Astrocyte of the cerebellum (primary cell): Measurements from ENCODE around the gene HBS1L.

Experiments used
- DNase-seq: peaks from one replicate; pipeline ENCODE4 v3.0.0-alpha.2; 2011; ENCODE audit warnings: low read depth
- H3K4me3 ChIP-seq: 2 replicates; pipeline ENCODE4 v1.5.1; 2011; ENCODE audit warnings: mild to moderate bottlenecking, low read depth, low read length, moderate library complexity
- in situ Hi-C: cut with HindIII; loops from 2 replicates; pipeline ENCODE4 v1.10.0; 2017; ENCODE audit warnings: low sequenced_read_pairs
- TF ChIP-seq, protein P1 (sequence below): IDR thresholded peaks from 2 replicates; pipeline ENCODE4 v1.5.1; 2012; ENCODE audit warnings: low read length, low read depth, moderate library complexity, mild to moderate bottlenecking; ENCODE audit errors: missing control alignments

HBS1L gene

DNA sequence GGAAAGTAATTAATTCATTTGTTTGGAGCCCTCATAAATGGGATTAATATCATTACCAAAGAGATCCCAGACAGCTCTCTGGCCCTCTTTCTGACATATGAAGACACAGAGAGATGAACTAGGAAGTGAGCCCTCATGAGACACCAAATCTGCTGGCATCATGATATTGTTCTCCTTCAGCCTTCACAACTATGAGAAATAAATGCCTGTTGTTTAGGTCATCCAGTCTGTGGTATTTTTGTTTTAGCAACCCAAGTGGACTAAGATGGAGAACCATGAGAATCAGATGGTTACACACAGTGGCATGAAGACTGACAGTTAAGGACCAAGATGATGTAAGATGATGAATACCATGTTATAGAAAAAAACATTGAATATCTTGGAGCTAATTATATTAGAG, 16.9 kb upstream of the HBS1L start:
- in situ Hi-C loops, result no loop called here
- DNase-seq, result no peak
- H3K4me3 ChIP-seq, result no peak overlapping the region
- TF ChIP-seq, protein P1, sequence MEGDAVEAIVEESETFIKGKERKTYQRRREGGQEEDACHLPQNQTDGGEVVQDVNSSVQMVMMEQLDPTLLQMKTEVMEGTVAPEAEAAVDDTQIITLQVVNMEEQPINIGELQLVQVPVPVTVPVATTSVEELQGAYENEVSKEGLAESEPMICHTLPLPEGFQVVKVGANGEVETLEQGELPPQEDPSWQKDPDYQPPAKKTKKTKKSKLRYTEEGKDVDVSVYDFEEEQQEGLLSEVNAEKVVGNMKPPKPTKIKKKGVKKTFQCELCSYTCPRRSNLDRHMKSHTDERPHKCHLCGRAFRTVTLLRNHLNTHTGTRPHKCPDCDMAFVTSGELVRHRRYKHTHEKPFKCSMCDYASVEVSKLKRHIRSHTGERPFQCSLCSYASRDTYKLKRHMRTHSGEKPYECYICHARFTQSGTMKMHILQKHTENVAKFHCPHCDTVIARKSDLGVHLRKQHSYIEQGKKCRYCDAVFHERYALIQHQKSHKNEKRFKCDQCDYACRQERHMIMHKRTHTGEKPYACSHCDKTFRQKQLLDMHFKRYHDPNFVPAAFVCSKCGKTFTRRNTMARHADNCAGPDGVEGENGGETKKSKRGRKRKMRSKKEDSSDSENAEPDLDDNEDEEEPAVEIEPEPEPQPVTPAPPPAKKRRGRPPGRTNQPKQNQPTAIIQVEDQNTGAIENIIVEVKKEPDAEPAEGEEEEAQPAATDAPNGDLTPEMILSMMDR, result no peak

DNA sequence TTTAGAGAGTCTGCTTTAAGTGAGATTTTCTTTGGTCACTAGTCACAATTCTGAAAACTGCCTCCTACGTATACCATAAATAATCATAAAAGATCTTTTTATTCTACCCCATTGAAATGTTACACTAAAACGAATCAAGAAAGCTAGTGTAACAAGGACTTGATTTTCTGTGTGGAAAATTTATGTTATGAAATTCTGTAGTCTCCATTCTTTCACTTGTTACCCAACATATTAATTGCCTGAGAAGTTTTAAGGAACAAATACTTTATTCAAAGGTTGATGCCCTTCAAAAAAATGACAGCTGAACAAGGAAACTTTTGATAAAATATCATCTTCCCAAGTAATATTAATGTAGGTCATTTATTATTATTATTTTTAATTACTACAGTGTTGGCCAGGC, 13.3 kb upstream of the HBS1L start:
- TF ChIP-seq, protein P1, result no peak
- DNase-seq, result no peak
- H3K4me3 ChIP-seq, result no peak overlapping the region
- in situ Hi-C loops, result no loop called here

DNA sequence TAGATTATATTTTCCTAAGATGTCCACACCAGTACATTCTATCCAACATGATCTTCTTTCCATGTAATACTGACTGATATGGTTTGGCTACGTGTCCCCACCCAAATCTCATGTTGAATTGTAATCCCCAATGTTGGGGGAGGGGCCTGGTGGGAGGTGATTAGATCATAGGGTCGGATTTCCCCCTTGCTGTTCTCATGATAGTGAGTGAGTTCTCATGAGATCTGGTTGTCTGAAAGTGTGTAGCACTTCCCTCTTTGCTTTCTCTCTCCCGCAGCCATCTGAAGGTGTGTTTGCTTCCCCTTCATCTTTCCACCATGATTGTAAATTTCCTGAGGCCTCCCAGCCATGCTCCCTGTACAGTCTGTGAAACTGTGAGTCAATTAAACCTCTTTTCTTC, 12.2 kb upstream of the HBS1L start:
- no peak for DNase-seq
- in situ Hi-C loops, result no loop called here
- TF ChIP-seq, protein P1, result no peak
- H3K4me3 ChIP-seq, result no peak overlapping the region

DNA sequence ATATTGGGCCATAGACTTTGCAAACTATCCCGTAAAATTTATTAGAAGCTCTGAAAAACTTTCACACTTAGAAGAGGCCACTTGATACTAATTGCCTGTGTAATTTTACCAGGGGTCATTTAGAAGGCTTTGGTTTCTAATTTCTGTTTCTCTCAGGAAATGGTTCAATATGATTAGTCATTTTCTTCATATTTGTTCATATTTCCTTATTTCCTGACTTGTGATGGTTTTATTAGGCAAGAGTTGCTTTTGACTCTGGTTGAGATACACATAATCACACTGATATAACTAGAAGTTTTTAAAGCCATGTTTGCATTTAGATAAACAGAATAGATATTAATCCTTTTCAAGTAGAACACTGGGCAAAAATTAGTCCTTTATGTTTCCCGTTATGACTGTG, 11.8 kb upstream of the HBS1L start:
- in situ Hi-C loops, result no loop called here
- no peak for DNase-seq
- TF ChIP-seq, protein P1, result no peak

DNA sequence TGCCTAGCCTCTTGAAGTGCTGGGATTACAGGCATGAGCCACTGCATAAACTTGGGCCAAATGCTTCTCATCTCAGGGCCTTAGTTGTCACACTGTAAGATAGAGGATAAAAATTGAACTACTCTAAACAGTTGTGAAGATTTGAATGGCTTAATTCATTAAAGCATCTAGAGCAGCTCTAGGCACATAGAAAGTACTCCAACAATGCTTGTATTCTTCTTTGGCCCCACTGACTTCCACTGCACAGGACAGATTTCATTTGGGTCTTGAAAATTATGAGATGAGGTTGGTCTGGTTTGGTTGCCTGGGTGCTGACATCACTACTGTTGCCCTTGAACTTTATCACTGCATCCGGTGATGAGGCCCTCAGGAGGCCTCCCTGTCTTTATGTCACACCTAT, 10.0 kb upstream of the HBS1L start:
- TF ChIP-seq, protein P1, result no peak
- no peak for DNase-seq
- in situ Hi-C loops, result no loop called here
- no peak overlapping the region for H3K4me3 ChIP-seq

More for the DNA sequence above, 11.8 kb upstream of the HBS1L start:
- no peak overlapping the region for H3K4me3 ChIP-seq

DNA sequence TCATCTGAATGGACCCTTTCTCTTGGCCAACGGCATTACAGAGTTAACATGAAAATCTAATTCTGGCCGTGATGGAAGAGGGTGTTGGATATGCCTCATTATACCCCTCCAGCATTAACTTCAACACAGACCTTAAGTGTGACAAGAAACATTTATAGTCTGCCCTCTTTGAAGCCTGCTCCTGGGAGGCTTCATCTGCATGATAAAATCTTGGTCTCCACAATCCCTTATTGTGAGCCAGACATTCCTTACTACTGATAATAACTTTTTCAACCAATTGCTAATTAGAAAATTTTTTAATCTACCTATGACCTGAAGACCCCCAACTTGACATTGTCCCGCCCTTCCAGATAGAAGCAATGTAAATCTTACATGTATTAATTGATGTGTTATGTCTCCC, 9.3 kb upstream of the HBS1L start:
- no peak for DNase-seq
- in situ Hi-C loops, result no loop called here
- H3K4me3 ChIP-seq, result no peak overlapping the region
- TF ChIP-seq, protein P1, result no peak

DNA sequence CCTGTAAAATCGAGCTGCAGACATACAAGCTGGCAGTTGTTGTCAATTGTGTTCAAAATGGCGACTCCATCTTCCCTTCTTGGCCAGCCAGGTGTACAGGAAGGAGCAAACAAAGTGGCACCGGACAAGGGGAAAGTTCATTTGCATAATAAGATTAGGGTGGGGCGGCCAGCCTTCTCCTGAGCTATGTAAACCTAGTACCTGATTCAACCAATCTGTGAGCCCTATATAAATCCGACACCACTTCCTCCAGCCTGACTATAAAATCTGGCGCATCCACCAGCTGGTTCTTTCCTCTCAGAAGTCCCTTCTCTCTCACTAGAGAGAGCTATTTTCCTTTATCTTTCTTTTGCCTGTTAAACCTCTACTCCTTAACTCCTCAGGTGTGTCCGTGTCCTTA, 8.1 kb upstream of the HBS1L start:
- in situ Hi-C loops, result no loop called here
- DNase-seq, result no peak
- H3K4me3 ChIP-seq, result no peak overlapping the region
- TF ChIP-seq, protein P1, result no peak
